Gastrocnemius medialis (tissue), 4 donors: ENCODE measurements around the gene NRARP. TPM values are rescaled to one million over a fixed set of nuclear protein-coding genes. Genes with fewer than 3 reads are reported as not detected.

Experiments used
- ATAC-seq, 2 donors: fragments of 150-250 bp; one replicate each; pipeline ENCODE4 v1.9.1; 2016
- DNase-seq, 2 donors: peaks; one replicate each; pipeline ENCODE4 v3.0.0-alpha.2; 2019
- H3K27ac ChIP-seq, 4 donors: fragments of 200-600 bp; sonication (generic); 1 replicate in 1 of 4; 2 replicates in 3 of 4; pipeline ENCODE4 v1.5.1; 2016 to 2018; ENCODE audit warnings: mild to moderate bottlenecking in 2 of 4, moderate library complexity in 1 of 4
- H3K27me3 ChIP-seq, 3 donors: fragments of 200-600 bp; sonication (generic) in 2 of 3; 1 replicate in 1 of 3; 2 replicates in 2 of 3; pipeline versions ENCODE4 v1.5.1 to v1.6.0; 2016 to 2019; ENCODE audit warnings: mild to moderate bottlenecking in 1 of 3, moderate library complexity in 1 of 3
- H3K36me3 ChIP-seq, 2 donors: fragments of 200-600 bp; sonication (generic) in 1 of 2; one replicate each; pipeline ENCODE4 v1.5.1; 2017 to 2018
- H3K4me1 ChIP-seq, 2 donors: fragments of 200-600 bp; sonication (generic) in 1 of 2; one replicate each; pipeline ENCODE4 v1.5.1; 2016 to 2017; ENCODE audit warnings: mild to moderate bottlenecking in 2 of 2
- H3K4me3 ChIP-seq, 4 donors: fragments of 200-600 bp; sonication (generic) in 3 of 4; 1 replicate in 1 of 4; 2 replicates in 3 of 4; pipeline ENCODE4 v1.5.1; 2016 to 2019; ENCODE audit warnings: mild to moderate bottlenecking in 2 of 4
- H3K9me3 ChIP-seq, 3 donors: fragments of 200-600 bp; sonication (generic) in 2 of 3; 1 replicate in 1 of 3; 2 replicates in 2 of 3; pipeline ENCODE4 v1.5.1; 2016 to 2019
- POLR2A ChIP-seq, 2 donors: fragments of 450-650 bp; IDR thresholded peaks; one replicate each; pipeline ENCODE4 v1.6.1; 2017; ENCODE audit warnings: antibody characterized with exemption in 2 of 2, mild to moderate bottlenecking in 2 of 2, moderate library complexity in 2 of 2
- in situ Hi-C, 4 donors: fragments of 200-750 bp; cut with MboI; loops; one replicate each; pipeline versions ENCODE4 v1.15.0 to v1.8.0; 2017; ENCODE audit warnings: low sequenced_read_pairs in 4 of 4
- intact Hi-C: fragments of 100-400 bp; cut with DNase I; formaldehyde crosslinking; loops from one replicate; pipeline ENCODE4 v1.15.1; 2023; ENCODE audit warnings: low total_unique reads
- total RNA-seq, 4 donors: library from RNA; depleted of rRNA; stranded (reverse); fragments of >200 nt; gene quantifications; one replicate each; pipeline versions ENCODE4 v1.1.0 to v1.2.3, GENCODE V29; 2016
- TF ChIP-seq, protein P1 (sequence below), 5 experiments: fragments of 450-650 bp in 3 of 5; fragments of 200-600 bp in 2 of 5; sonication (generic) in 2 of 5; IDR thresholded peaks in 4 of 5; conservative IDR thresholded peaks in 1 of 5; 1 replicate in 4 of 5; 2 replicates in 1 of 5; pipeline ENCODE4 v1.5.1; 2016 to 2019; ENCODE audit warnings: antibody characterized with exemption in 5 of 5, mild to moderate bottlenecking in 3 of 5, moderate library complexity in 3 of 5

Gene NRARP, protein sequence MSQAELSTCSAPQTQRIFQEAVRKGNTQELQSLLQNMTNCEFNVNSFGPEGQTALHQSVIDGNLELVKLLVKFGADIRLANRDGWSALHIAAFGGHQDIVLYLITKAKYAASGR
- total RNA-seq, result 1 to 10 TPM; 1.9 to 5.4 (median 3.4) TPM

DNA sequence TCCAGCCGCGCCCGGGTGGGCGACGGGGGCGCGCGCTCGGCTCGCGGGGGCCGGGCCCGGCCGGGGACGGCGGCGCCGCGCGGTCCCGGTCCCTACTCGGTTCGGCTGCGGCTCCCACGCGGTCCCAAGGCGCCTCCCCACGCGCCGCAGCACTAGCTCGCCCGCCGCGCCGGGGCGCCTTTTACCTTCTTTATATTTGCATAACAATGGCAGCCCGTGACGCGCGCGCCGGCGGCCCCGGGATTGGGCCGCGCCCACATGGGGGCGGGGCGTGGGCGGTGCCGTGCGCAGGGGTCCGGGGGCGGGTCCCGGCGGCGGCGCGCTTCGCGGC lies at the start of gene NRARP:
TSS of gene NRARP (minus strand) at position 154 of the 331 bp plus-strand sequence. CDS start 343 bp downstream, outside the sequence.
- Histone ChIP-seq H3K27ac (peak within 1 kb of the TSS; percentile 60 to 81 (median 80)), H3K4me3 (peak within 1 kb of the TSS; percentile 44 to 61 (median 55)), H3K4me1 (peaks cover 22 to 28% of the 10 kb centered on the region in 2 donors), H3K27me3 (peaks cover 45 to 56% (median 51%) of the 10 kb centered on the region in 3 donors), H3K9me3 (no peaks in the 10 kb centered on the region), H3K36me3 (no peaks in the 10 kb centered on the region)
- ATAC-seq, result peak; percentile 46 to 56
- intact Hi-C loops (no loop called here), in situ Hi-C loops (no loop called here)
- peak; percentile 64 to 82 for TF ChIP-seq POLR2A (IDR thresholded peaks at IDR 0.05)
- TF ChIP-seq, protein P1, sequence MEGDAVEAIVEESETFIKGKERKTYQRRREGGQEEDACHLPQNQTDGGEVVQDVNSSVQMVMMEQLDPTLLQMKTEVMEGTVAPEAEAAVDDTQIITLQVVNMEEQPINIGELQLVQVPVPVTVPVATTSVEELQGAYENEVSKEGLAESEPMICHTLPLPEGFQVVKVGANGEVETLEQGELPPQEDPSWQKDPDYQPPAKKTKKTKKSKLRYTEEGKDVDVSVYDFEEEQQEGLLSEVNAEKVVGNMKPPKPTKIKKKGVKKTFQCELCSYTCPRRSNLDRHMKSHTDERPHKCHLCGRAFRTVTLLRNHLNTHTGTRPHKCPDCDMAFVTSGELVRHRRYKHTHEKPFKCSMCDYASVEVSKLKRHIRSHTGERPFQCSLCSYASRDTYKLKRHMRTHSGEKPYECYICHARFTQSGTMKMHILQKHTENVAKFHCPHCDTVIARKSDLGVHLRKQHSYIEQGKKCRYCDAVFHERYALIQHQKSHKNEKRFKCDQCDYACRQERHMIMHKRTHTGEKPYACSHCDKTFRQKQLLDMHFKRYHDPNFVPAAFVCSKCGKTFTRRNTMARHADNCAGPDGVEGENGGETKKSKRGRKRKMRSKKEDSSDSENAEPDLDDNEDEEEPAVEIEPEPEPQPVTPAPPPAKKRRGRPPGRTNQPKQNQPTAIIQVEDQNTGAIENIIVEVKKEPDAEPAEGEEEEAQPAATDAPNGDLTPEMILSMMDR (IDR thresholded peaks at IDR 0.05 in 4 of 5, conservative IDR thresholded peaks at IDR 0.05 in 1 of 5), result no peak
- peak; percentile 28 to 50 for DNase-seq

DNA sequence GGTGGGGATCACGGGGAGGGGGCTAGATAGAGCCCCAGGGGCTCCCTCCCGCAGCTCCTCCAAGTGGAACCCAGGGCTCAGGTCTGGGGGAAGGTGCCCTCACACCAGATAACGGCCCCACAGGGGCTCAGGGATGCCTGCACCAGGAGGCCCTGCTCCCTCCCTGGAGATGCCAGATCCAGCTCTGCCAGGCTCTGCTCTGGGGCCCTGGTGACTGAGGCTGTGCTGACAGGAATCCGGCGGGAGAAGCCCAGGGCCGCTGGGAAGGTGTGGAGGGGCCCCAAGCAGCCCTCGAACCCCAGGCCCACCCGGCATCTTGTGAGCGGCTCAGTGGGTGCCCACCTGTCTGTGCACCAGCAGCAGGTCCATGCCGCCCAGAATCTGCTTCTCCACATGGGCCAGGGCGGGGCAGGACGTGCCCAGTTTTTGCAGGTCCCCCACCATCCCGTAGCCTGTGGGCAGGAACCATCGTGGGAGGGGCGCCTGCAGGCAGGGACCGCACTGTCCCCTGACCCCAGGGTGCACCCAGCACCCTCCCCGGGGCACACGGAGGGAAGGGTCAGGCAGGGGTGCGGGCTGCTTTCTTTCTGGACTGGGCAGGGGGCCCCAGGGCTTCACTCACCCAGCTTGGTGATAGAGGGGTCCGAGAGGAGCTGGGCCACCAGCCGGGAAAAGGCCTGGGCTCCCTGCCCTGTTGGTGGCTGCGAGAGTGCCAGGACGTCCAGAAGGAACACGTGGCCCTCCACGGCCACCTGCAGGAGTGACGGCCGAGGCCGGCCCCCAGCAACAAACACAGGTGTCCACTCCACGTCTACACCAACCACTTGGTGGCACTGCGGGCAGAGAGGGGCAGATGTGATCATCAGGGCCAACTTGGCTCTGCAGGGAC lies 48.9 kb upstream of the NRARP start:
- no peak for DNase-seq
- no peak for ATAC-seq
- no peaks in the 10 kb centered on the region for H3K27me3 ChIP-seq
- no peaks in the 10 kb centered on the region for H3K9me3 ChIP-seq
- in situ Hi-C loops, result no loop called here
- TF ChIP-seq, protein P1 (IDR thresholded peaks at IDR 0.05 in 4 of 5, conservative IDR thresholded peaks at IDR 0.05 in 1 of 5), result no peak
- TF ChIP-seq POLR2A (IDR thresholded peaks at IDR 0.05), result no peak
- no peak overlapping the region for H3K27ac ChIP-seq
- H3K4me1 ChIP-seq, result no peaks in the 10 kb centered on the region
- H3K36me3 ChIP-seq, result peaks cover 0 to 19% of the 10 kb centered on the region in 2 donors
- intact Hi-C loops, result no loop called here
- H3K4me3 ChIP-seq, result no peak overlapping the region

- intact Hi-C loops (no loop called here), in situ Hi-C loops (no loop called here)
- DNase-seq, result no peak
- no peak overlapping the region for H3K27ac ChIP-seq
- no peak overlapping the region for H3K4me3 ChIP-seq
- ATAC-seq, result no peak
- H3K27me3 ChIP-seq, result no peaks in the 10 kb centered on the region
- H3K36me3 ChIP-seq, result peaks cover 0 to 19% of the 10 kb centered on the region in 2 donors
- H3K9me3 ChIP-seq, result no peaks in the 10 kb centered on the region
- TF ChIP-seq POLR2A (IDR thresholded peaks at IDR 0.05), result no peak
- TF ChIP-seq, protein P1 (IDR thresholded peaks at IDR 0.05 in 4 of 5, conservative IDR thresholded peaks at IDR 0.05 in 1 of 5), result no peak
- H3K4me1 ChIP-seq, result no peaks in the 10 kb centered on the region
Measured at GRCh38 chr9:137349471-137350033, 47.5 kb upstream of the NRARP start.

DNA sequence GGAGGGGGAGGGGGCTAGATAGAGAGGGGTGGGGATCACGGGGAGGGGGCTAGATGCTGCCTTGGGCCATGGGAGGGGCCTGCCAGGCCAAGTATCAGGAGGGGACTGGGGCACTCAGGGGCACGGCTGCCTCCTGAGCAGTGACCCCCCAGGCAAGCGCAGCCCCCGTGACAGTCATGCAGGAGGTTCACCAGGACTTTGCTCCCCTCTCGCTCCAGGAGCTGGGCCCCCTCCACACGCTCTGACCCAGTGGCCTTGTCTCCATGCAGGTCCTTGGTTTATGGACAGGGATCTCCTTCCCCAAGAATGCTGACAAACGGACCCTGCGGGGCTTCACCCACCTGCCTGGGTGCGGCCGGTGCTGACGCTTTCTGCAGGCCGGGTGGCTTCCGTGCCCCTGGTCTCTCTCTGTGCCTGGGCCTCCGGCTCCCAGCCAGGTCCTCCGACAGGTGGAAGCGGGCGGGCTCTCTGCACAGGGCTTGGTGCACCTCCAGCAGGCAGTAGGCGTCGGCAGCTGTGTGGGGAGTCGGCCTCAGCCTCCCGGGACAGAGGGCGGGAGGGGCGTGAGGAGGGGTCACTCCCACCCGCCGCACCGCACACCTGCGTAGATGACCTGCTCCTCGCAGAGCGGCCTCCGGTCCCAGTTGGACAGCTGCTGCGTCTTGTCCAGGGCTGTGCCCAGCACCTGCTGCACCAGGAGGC lies 46.8 kb upstream of the NRARP start:
- Histone ChIP-seq H3K27ac (no peak overlapping the region), H3K9me3 (no peaks in the 10 kb centered on the region), H3K4me3 (no peak overlapping the region), H3K27me3 (no peaks in the 10 kb centered on the region), H3K4me1 (no peaks in the 10 kb centered on the region), H3K36me3 (peaks cover 0 to 19% of the 10 kb centered on the region in 2 donors)
- in situ Hi-C loops, result no loop called here
- ATAC-seq (no peak), DNase-seq (no peak)
- TF ChIP-seq POLR2A (IDR thresholded peaks at IDR 0.05), result no peak
- TF ChIP-seq, protein P1 (IDR thresholded peaks at IDR 0.05 in 4 of 5, conservative IDR thresholded peaks at IDR 0.05 in 1 of 5), result no peak
- intact Hi-C loops, result no loop called here
